ENCODE data around the gene LRRD1.
"Not testable (repeated sequence)": the region's sequence is repeated elsewhere in the genome, so short reads cannot be mapped to it uniquely, and the experiment has no call there.

Gene LRRD1

DNA sequence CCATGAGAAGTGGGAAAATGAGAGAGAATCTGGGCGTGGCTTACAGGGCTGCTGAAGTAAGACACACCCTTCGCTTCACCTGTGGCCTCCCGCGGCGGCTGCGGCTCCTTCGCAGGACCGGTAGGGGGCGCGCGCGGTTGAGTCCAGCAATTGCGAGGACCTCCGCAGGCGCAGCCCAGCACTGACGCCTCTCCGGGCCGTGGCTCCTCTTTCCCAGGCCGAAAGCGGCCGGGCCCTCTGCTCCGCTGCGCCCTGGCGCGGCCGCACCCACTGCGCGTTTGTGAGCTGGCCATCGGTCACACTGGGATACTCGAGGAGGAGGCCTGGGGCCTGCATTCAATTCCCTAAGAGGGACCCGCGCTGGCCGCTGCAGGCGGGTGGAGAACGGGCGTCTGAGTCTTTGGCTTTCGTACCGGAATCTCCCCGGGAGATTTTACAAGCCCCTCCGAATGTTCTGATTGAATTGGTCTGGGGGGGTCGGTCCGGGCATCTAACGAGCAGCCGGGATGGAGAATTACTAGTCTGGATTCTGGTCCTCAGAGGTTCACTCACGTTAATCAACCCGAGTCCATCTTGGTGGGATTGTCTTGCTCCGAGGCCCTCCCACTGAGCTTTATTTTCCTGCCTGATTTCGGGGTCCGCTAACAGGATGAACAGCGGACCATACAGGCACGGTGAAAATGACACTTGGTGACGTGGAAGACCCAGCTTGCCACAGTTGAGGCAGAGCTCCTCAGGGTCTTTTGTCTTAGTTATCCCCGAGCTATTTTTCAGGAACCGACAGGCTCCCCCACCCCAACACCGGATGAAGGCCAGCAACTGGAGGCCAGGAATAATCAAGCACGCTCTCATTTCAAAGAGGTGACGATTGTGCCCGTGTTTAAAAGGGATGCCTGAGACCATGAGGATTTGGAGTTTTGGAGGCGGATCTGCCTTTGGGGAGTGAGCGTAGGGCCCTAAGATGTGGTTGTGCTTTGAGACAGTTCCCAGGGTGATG lies at the start of gene LRRD1:
Gene LRRD1 (minus strand): TSS at position 215 of the 997 bp plus-strand sequence. CDS start 13,940 bp downstream, outside the sequence.
- DNase-seq: peak; percentile 33

DNA sequence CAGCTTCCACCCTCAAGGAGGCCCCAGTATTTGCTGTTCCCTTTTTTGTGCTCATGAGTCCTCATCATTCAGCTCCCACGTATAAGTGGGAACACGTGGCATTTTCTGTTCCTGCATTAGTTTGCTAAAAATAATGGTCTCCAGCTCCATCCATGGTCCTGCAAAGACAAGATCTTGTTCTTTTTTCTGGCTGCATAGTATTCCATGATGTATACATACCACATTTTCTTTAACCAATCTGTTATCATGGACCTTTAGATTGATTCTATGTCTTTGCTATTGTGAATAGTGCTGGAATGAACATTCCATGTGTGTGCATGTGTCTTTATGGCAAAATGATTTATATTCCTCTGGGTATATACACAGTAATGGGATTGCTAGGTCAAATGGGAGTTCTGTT lies 49.8 kb upstream of the LRRD1 start:
- no peak for DNase-seq

DNA sequence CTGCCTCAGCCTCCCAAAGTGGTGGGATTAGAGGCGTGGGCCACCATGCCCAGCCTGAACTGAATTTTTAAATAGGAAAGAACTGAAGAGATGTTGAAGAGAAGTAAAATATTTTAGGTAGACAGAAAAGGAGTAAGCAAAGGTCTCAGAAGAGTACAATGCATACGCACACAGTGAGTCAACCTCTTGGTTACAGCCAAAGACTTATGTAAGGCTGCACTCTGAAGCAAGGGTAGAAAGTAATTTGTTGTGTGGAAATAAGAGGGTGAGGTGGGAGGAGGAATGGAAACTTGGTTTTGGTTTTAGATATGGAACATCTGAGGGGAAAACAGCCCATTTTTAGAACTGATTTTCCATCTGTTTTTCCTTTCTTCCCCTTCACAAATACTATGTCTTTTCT lies 49.2 kb upstream of the LRRD1 start:
- DNase-seq: no peak

DNA sequence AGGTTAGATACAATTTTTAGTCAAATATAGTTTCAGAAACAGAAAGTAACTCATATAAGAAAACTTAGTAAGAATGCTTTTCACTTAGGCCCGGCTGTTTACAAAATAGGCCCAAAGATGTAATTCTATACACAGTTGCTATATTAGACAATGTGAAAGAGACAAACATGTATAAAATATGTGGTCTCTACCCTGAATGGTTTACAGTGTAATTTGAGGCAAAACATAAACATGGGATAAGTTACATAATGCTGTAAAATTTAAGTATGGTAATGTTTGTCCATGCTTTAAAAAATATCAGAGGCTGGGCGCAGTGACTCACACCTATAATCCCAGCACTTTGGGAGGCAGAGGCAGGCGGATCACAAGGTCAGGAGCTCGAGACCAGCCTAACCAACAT lies 48.0 kb upstream of the LRRD1 start:
- DNase-seq: no peak

DNA sequence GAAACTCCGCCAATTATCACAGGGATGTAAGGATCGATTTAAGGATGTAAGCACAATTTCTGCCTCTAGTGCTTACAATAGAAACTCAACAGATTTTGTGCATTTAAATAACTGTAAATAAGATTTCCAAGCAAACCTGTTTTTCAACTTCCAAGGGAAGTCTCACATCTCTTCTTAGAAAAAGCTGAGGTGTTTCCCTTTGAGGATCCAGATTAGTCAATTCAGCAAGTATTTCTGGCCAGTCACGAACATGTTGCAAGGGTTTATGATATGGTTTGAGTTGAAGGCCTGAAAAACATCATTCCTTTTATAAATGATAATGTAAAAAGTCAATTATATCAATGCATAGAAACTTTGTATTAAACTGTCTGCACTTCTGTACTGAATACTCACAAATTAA lies 42.8 kb upstream of the LRRD1 start:
- no peak for DNase-seq

DNA sequence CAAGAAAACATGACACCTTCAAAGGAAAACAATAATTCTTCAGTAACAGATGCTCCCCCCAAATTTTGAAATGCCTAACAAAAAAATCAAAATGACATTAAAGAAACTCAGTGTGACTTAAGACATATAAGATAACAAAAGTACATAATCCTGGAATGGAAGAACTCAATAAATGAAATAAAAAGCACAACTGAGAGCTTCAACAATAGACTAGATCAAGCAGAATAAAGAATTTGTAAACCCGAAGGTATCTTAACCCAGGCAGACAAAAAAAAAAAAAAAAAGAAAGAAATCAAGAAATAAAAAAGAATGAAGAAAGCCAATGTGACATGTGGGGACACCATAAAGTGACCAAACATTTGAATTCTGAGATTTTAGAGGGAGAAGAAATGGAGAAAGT lies 27.7 kb upstream of the LRRD1 start:
- no peak for DNase-seq

DNA sequence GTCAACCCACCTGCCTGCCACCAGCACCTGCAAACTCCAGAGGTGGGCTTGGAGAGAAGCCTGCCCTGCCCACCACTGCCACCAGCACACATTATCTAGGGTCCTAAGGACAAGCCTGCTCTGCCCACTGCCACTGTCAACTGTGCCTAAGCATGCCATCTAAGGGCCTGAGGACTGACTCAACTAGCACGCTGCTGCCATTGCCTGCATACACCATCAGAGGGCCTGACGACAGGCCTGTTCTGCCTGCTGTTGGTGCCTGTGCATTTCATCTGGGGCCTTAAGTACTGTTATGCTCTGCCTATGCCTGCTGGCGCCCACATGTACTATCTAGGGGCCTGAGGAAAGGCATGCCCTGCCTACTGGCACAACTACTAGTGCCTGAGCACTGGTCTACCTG lies 27.0 kb upstream of the LRRD1 start:
- no peak for DNase-seq

DNA sequence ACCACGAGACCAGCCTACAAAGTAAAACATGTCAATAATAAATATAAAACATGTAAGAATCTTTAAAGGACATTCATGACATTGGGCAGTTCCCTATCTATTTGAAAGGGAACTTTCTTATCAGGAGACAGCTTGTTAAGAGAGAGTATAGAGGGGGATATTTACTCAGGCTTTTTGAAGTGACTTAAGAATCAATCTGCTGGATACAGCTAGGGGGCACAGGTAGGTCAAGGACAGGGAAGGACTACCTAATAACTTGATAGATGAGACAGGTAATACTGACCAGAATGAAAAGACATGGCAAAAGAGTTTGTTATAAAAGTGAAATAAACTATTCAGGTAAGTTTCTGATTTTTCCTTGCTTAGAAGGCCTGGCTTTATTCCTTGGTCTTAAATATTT lies 21.8 kb upstream of the LRRD1 start:
- no peak for DNase-seq

DNA sequence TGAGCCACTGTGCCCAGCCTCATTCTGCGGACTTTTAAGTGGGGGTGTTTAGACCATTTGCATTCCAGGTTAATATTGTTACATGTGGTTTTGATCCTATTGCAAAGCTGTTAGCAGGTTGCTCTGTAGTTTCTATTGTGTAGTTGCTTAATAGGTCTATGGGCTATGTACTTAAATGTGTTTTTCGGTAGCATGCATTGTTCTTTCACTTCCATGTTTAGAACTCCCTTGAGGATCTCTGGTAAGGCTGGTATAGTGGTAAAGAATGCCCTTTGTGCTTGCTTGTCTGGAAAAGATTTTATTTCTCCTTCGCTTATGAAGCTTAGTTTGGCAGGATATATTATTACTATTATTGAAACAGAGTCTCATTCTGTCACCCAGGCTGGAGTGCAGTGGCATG lies 13.4 kb upstream of the LRRD1 start:
- DNase-seq: no peak

DNA sequence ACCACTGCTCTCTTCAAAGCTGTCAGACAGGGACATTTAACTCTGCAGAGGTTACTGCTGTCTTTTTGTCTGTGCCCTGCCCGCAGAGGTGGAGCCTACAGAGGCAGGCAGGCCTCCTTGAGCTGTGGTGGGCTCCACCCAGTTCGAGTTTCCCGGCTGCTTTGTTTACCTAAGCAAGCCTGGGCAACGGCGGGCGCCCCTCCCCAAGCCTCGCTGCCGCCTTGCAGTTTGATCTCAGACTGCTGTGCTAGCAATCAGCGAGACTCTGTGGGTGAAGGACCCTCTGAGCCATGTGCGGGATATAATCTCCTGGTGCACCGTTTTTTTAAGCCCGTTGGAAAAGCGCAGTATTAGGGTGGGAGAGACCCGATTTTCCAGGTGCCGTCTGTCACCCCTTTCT lies 10.3 kb upstream of the LRRD1 start:
- DNase-seq: not testable (repeated sequence)

DNA sequence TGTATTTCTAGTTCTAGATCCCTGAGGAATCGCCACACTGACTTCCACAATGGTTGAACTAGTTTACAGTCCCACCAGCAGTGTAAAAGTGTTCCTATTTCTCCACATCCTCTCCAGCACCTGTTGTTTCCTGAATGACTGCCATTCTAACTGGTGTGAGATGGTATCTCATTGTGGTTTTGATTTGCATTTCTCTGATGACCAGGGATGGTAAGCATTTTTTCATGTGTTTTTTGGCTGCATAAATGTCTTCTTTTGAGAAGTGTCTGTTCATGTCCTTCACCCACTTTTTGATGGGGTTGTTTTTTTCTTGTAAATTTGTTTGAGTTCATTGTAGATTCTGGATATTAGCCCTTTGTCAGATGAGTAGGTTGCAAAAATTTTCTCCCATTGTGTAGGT lies 5.4 kb upstream of the LRRD1 start:
- DNase-seq: not testable (repeated sequence)

DNA sequence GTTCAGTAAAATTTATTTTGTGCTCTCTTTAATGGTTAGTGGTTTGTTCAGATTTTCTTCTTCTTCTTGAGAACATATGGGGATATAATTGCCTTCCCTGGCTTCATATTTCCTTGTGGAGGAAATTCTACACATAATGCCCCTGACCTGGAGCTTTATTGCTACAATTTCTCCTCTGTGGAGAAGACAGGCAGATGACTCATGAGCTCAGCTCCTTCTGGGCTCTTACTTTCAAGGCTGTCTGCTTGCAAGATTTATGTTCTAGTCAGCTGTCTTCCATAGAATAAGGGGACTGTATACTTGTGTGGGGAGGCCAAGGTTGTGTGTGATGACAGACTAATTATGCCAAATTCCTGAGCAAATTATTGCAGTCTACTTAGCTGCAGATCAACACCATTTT lies 1.6 kb downstream of the LRRD1 start:
- DNase-seq: no peak

DNA sequence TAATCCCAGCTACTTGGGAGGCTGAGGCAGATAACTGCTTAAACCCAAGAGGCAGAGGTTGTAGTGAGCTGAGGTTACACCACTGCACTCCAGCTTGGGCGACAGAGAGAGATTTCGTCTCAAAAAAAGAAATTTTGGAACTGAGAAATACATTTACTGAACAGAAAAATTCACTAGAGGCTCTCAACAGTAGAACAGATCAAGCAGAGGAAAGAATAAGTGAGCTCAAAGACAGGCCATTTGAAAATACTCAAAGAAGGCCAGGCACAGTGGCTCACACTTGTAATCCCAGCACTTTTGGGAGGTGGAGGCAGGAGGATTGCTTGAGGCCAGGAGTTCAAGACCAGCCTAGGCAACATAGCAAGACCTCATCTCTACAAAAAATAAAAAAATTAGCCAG lies 9.4 kb downstream of the LRRD1 start:
- DNase-seq: not testable (repeated sequence)

DNA sequence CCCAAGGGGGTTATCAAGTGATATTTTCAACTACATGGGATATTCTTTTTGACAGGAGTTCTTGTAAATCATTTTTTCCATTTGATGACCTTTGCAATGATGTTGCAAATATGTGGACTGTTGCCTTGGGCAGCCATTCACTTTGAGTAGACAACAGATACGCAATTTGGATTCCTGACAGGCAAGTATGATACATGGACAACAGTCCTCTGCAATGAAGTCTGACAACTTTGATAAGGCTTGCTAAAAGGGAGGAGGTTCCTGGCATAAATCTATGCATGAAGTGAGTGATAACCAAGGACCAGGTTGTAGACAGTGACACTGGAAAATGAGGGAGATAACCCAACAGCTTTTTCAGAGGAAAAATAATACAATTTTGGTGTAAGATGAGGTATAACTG lies 17.7 kb downstream of the LRRD1 start:
- no peak for DNase-seq

DNA sequence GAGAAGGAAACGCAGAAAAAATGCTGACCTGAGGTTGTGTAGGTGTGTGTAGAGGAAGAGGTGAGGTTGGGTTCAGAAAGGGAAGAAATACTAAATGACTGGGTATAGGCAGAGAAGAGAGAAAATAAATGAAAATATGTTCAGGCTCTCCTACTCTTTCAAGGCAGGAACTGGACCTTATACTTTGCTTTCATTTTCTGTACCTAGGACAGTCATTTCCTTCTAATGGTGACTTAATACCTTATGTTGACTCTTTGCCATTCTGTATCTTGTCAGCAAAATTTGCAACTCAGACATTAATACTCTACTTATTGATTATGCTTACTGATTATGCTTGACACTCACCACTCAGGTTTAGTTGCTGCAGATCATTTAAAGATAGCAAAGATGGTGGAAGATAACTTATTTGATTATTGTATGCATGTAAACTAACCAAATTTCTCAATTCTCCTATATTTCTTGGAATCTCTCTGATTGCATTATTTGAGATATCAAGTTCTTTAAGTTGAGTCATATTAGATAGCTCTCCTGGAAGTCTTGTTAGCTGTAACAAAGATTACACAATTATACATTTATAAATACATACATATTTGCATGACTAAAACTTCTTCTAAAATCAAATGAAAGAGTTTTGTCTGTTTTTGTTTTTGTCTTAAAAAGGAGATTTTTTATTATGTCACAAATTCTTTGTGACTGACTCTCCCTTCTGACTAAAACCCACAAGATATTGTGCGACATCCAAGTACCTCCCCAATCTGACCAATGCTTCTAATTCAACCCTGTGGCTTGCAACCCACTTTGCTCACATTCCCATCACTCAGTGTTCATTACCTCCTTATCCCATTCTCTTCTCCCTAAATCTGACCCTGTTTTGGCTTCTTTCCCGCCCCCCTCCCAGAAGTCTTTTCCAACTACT lies 20.0 kb downstream of the LRRD1 start:
- DNase-seq: no peak

DNA sequence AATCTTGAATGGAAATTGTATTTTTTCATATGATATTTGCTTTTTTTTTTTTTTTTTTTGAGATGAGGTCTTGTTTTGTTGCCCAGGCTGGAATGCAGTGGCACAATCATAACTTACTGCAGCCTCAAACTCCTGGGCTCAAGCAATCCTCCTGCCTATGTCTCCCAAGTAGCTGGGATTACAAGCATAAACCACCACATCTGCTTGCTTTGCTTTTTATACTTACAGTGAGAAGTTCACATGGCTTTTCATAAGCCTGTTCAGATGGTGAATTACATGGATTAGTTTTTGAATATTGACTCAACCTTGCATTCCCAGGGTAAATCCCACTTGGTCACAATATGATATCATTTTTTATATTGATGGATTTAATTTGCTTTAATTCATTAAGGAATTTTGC lies 22.0 kb downstream of the LRRD1 start:
- no peak for DNase-seq

DNA sequence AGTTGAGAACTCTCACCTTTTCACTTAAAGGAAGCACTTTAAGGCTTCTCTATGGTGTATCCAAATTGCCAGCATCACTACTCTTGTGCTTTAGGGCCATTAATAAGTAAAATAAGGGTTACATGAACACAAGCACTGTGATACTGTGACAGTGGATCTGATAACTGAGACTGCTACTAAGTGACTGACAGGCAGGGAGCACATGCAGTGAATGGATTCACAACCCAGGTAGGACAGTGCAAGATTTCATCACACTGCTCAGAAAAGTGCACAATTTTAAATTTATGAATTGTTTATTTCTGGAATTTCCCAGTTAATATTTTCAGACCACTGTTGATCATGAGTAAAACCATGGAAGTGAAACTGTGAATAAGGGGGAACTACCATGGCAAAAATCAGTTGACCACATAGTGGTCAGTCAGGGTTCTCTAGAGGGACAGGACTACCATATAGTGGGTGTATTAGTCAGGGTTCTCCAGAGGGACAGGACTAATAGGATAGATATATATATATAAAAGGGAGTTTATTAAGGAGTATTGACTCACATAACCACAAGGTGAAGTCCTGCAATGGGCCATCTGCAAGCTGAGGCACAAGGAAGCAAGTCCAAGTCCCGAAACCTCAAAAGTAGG lies 23.7 kb downstream of the LRRD1 start:
- DNase-seq: no peak

DNA sequence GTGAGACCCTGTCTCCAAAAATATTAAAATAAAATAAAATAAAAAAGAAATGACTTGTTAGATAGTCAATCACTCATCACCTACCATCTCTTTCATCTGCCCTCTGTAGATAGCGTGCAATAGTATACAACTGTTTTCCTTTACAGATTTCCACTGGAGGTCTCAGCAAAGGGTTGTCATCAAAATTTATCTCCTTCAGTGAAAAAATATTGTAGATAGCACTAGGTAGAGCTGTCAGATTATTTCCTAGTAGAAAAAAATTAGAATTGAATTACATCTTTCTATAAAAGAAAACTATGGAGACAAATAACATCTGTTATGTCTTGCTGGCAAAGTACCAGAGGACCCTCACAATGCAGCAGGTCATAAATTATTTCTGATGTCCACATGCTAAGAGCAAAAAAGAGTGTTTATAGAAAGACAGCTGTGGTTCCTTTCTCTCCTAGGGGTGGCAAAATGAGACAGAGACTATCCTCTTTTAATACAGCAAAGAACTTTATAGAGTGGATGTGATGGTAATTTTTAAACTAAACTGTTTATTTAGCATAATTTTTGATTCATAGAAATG lies 28.4 kb downstream of the LRRD1 start:
- no peak for DNase-seq

DNA sequence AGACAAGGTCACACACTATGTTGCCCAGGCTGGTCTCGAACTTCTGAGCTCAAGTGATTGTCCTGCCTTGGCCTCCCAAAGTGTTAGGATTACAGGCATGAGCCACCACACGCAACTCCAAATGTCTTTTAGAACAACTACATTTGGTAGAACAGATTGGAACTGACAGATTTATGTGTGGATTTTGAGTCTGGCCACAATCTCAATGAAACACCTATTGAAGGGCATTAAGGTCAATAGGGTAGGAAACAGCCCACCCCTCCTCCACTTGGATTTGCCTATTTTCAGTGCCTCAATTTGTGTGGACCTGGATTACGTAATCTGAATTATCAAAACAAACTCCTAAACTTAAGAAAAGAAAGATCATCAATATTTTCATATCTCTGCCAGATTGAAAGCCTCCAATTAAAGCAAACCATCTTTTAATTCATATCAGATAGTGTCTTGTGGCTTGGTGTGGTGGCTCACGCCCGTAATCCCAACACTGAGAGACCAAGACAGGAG lies 29.2 kb downstream of the LRRD1 start:
- DNase-seq: no peak

DNA sequence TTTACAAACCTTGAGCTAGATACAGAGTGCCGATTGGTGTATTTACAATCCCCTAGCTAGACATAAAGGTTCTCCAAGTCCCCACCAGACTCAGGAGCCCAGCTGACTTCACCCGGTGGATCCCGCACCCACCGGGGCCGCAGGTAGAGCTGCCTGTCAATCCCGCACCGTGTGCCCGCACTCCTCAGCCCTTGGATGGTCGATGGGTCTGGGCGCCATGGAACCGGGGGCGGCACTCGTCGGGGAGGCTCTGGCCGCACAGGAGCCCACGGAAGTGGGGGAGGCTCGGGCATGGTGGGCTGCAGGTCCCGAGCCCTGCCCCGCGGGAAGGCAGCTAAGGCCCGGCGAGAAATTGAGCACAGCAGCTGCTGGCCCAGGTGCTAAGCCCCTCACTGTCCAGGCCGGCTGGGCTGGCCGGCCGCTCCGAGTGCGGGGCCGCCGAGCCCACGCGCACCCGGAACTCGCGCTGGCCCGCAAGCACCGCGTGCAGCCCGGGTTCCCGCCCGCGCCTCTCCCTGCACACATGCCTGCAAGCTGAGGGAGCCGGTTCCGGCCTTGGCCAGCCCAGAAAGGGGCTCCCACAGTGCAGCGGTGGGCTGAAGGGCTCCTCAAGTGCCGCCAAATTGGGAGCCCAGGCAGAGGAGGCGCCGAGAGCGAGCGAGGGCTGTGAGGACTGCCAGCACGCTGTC lies 35.6 kb downstream of the LRRD1 start:
- not testable (repeated sequence) for DNase-seq

DNA sequence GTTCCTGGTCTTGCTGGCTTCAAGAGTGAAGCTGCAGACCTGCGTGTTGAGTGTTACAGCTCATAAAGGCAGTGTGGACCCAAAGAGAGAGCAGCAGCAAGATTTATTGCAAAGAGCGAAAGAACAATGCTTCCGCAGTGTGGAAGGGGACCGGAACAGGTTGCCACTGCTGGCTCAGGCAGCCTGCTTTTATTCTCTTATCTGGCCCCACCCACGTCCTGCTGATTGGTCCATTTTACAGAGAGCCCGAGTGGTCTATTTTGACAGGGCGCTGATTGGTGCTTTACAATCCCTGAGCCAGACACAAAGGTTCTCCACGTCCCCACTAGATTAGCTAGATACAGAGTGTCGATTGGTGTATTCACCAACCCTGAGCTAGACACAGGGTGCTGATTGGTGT lies 36.2 kb downstream of the LRRD1 start:
- not testable (repeated sequence) for DNase-seq

DNA sequence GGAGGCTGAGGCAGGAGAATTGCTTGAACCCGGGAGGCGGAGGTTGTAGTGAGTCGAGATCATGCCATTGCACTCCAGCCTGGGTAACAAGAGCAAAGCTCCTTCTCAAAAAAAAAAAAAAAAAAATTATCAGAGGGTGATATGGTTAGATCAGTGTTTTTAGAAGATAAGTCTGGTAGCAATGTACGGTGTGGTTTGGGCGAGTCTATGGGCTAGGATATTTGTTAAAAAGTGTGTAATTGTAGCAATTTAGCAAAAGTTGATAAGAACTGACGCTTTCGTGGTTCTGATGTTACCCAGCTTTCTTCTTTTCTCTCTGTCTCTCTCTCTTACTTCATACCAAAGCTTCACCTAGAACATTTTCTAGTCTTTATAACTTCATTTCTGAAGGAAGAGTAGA lies 37.8 kb downstream of the LRRD1 start:
- DNase-seq: no peak

All from NCI-H526 treated with DMSO at 0.1 percent for 48 hours (cell line).